Activated naive CD8-positive, alpha-beta T cell treated with anti-CD3 and anti-CD28 coated beads for 36 hours (primary cell): ENCODE results near the gene ADRA2C. TPM values are rescaled to one million over a fixed set of nuclear protein-coding genes. Genes with fewer than 3 reads are reported as not detected.
"Not testable (repeated sequence)": the region's sequence is repeated elsewhere in the genome, so short reads cannot be mapped to it uniquely, and the experiment has no call there.

ENCODE experiments used
- DNase-seq: peaks from one replicate; pipeline ENCODE4 v3.0.0; 2021
- H3K27ac Mint-ChIP-seq: one replicate; pipeline ENCODE4 v1.8.0; 2022; ENCODE audit warnings: mild to moderate bottlenecking, moderate library complexity, mixed read lengths
- H3K27me3 Mint-ChIP-seq: one replicate; pipeline ENCODE4 v1.8.0; 2022; ENCODE audit warnings: mild to moderate bottlenecking, mixed read lengths
- H3K36me3 Mint-ChIP-seq: one replicate; pipeline ENCODE4 v1.8.0; 2021; ENCODE audit warnings: mild to moderate bottlenecking, mixed read lengths
- H3K4me1 Mint-ChIP-seq: one replicate; pipeline ENCODE4 v1.8.0; 2021; ENCODE audit warnings: mixed read lengths
- H3K4me3 Mint-ChIP-seq: one replicate; pipeline ENCODE4 v1.8.0; 2022; ENCODE audit warnings: mild to moderate bottlenecking, moderate library complexity, mixed read lengths
- H3K9me3 Mint-ChIP-seq: one replicate; pipeline ENCODE4 v1.8.0; 2022; ENCODE audit warnings: mixed read lengths
- total RNA-seq, 2 experiments: library from RNA; stranded (reverse); gene quantifications; one replicate each; pipeline ENCODE4 v1.2.3, GENCODE V29; 2021

ADRA2C gene
- total RNA-seq, 2 experiments from 2014 or later, result not detected

DNA sequence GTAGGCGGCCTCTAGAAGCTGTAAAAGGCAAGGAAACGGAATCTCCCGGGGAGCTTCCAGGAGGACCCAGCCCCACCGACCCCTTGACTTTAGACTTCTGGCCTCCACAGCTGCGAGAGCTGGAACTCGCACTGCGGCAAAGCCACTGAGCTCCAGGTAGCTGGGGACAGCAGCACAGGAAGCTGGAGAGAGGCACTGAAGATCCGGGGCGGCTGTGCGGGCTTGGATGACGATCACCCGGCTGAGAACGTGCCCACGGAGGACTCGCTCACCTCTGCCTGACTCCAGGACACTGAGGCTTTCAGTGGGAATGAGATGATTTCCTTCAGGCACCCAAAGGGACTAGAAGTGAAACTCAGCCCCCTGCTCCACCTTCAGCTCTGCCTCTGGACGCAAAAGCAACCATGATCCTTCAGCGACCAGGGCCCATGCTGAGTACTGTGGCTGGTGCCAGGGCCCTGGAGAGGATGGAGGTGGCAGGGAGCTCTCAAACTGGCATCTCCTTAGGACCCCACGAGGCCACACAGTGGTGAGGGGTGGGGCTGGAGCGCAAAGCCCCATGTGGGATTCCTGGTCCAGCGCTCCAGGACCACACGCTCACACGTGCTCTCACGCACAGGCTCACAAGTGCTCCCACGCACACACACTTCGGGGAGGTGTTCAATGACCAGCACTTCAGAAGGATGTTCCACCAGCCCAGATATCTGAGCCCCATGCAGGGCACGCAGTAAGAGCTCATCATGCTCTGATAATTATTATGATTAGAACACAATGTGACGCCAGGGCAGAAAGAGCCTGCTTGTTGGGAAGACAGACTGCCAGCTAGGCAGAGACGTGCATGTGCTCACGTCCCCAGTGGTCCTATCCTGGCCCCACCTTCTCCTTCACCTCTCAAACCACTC, 47.2 kb downstream of the ADRA2C start:
- Mint-ChIP-seq H3K27me3 (peaks cover 5% of the 10 kb centered on the region), H3K4me1 (no peaks in the 10 kb centered on the region), H3K36me3 (no peaks in the 10 kb centered on the region), H3K4me3 (no peak overlapping the region), H3K27ac (no peak overlapping the region), H3K9me3 (no peaks in the 10 kb centered on the region)
- no peak for DNase-seq

DNA sequence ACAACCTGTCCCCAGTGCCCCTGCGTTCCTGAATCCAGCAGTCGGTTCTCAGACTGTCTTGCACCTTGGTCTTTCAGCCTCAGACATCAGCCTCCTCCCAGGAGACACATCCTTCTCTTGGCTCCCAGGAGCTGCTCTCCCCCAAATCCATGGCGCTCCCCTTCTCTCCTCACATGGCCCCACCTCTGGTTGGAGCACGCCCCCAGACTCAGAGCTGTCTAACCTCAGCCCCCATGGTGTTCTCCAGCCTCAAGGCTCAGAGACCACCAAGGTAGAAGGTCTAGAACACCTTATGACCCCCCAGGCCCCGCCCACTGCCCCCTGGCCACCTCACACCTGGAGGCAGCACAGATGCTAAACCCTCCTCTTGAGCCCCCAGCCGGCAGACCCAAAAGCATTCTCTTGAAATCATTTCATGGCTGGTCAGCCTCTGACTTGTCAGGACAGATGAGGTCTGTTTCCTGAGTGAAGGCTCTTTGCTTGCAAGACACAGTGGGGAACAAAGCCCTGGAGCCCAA, 47.9 kb downstream of the ADRA2C start:
- Mint-ChIP-seq H3K27ac (no peak overlapping the region), H3K9me3 (no peaks in the 10 kb centered on the region), H3K36me3 (no peaks in the 10 kb centered on the region), H3K27me3 (no peaks in the 10 kb centered on the region), H3K4me3 (no peak overlapping the region), H3K4me1 (no peaks in the 10 kb centered on the region)
- no peak for DNase-seq

DNA sequence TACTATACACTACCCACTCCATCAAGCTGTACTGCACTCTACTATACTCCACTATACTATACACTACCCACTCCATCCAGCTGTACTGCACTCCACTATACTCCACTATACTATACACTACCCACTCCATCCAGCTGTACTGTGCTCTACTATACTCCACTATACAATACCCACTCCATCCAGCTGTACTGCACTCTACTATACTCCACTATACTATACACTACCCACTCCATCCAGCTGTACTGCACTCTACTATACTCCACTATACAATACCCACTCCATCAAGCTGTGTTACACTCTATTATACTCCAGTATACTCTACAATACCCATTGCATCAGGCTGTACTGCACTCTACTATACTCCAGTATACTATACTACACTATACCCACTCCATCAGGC, 48.7 kb downstream of the ADRA2C start:
- H3K27ac Mint-ChIP-seq, H3K9me3 Mint-ChIP-seq, DNase-seq, H3K36me3 Mint-ChIP-seq, H3K27me3 Mint-ChIP-seq, H3K4me3 Mint-ChIP-seq, H3K4me1 Mint-ChIP-seq: not testable (repeated sequence)

DNA sequence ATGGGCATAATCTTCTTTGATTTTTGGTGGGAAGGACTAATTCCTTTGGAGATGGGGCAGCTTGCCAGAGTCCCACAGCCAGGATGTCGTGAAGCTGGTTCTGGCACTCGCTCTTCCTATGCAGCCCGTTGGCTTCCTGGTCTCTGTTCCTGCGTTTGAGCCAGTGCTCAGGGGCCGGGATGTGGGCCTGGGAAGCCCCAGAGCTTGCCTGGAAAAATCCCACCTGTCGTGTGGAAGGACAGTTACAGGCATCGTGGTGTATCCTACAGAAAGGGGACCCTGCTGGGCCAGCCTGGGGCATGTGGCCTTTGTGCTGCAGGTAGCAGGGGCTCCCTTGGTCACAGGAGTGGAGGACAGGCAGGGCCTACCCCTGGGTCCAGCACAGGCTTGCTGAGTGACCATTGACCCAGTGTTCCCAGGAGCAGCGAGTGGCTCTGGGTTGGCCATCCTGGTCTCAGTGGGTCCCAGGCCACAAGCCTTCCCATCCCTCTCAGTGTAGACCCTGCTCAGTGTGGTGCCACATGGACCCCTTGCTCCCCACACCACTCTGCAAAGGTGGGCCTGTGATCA, 50.2 kb downstream of the ADRA2C start:
- Mint-ChIP-seq H3K9me3 (no peaks in the 10 kb centered on the region), H3K4me1 (no peaks in the 10 kb centered on the region), H3K36me3 (no peaks in the 10 kb centered on the region), H3K27ac (no peak overlapping the region), H3K27me3 (peaks cover 4% of the 10 kb centered on the region), H3K4me3 (no peak overlapping the region)
- no peak for DNase-seq

DNA sequence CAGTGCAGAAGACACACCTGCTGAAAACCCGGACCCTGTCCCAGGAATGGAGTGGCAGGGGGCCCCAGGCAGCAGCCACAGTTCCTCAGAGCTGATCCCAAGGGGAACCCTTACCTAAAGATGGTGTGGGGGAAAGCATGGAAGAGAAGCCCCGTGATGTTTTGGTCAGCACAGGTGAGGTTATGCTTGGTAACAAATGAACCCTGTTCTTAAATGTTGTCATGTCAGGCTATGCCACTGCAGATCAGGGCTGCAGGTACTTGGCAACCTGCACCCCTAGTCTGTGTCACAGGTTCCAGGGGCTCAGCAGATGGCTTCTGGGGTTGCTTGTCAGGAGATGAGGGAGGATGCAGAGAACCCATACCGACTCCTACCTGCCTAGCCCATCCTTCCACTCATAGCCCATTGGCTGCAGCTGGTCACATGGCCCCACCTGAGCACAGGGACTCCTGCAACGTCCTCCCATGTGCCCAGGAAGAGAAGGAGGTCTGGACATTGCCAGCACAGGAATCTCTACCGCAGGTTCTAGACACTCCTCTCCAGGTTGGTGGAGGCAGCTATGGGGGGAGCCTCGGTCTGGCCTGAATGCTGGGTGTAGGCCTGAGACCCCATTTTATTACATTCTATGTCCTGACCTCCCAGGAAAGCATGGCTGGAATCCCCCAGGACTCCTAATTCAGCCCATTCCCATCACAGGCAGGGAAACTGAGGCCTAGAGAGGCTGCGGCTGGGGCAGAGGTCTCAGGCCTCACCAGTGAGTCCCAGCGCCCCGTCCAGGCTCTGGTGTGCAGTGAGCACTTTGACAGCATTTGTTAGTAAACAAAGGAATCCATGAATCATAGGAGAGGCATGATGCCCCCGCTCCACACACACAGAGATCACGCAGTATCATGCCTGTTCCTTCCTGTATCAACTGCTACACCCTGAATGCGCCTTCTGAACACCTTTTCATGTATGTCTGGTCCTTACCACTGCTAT, 51.1 kb downstream of the ADRA2C start:
- no peak overlapping the region for H3K27ac Mint-ChIP-seq
- no peaks in the 10 kb centered on the region for H3K36me3 Mint-ChIP-seq
- H3K27me3 Mint-ChIP-seq, result peaks cover 4% of the 10 kb centered on the region
- no peaks in the 10 kb centered on the region for H3K4me1 Mint-ChIP-seq
- no peak overlapping the region for H3K4me3 Mint-ChIP-seq
- H3K9me3 Mint-ChIP-seq, result no peaks in the 10 kb centered on the region
- DNase-seq, result no peak

Other genes starting within 250 kb of the ADRA2C start
- 10 to 100 TPM; 58.2 to 61.2 TPM for gene LRPAP1, start 234.0 kb upstream of the ADRA2C start, total RNA-seq